Transverse colon (tissue), 4 donors: ENCODE measurements around the gene PRDM1. TPM values are rescaled to one million over a fixed set of nuclear protein-coding genes. Genes with fewer than 3 reads are reported as not detected.

Experiments
- DNase-seq: peaks from one replicate; pipeline ENCODE4 v3.0.0-alpha.2; 2019
- H3K27ac ChIP-seq, 4 donors: fragments of 200-600 bp; sonication (generic); 2 replicates each; pipeline ENCODE4 v1.5.1; 2016 to 2018; ENCODE audit warnings: inconsistent platforms in 4 of 4
- H3K27me3 ChIP-seq: fragments of 200-600 bp; sonication (generic); 2 replicates; pipeline ENCODE4 v1.5.1; 2017; ENCODE audit warnings: inconsistent platforms
- H3K36me3 ChIP-seq, 4 donors: fragments of 200-600 bp; sonication (generic); 2 replicates each; pipeline ENCODE4 v1.5.1; 2017 to 2019; ENCODE audit warnings: inconsistent platforms in 4 of 4
- H3K4me1 ChIP-seq, 4 donors: fragments of 200-600 bp; sonication (generic); 2 replicates each; pipeline ENCODE4 v1.5.1; 2017 to 2020; ENCODE audit warnings: inconsistent platforms in 4 of 4
- H3K4me3 ChIP-seq, 4 donors: fragments of 200-600 bp; sonication (generic); 1 replicate in 1 of 4; 2 replicates in 3 of 4; pipeline versions ENCODE4 v1.5.1 to v1.6.1; 2017 to 2019; ENCODE audit warnings: inconsistent platforms in 4 of 4
- H3K9me3 ChIP-seq, 2 donors: fragments of 200-600 bp; sonication (generic); 2 replicates each; pipeline ENCODE4 v1.5.1; 2017 to 2019; ENCODE audit warnings: inconsistent platforms in 2 of 2
- EP300 ChIP-seq: sonication (generic); formaldehyde crosslinking; IDR thresholded peaks from one replicate; pipeline ENCODE4 v1.6.1; 2017; ENCODE audit warnings: antibody characterized with exemption, low read depth
- POLR2A ChIP-seq: fragments of 450-650 bp; IDR thresholded peaks from one replicate; pipeline ENCODE4 v1.6.1; 2016; ENCODE audit warnings: antibody characterized with exemption, mild to moderate bottlenecking, moderate library complexity
- POLR2AphosphoS5 ChIP-seq, 3 donors: sonication (generic); formaldehyde crosslinking; IDR thresholded peaks; one replicate each; pipeline ENCODE4 v1.6.1; 2016; ENCODE audit warnings: antibody characterized with exemption in 3 of 3
- WGBS, 2 donors: methylation state at CpG; one replicate each; pipeline ENCODE4 v1.1.5; 2018; ENCODE audit warnings: low coverage in 1 of 2; 5-methylcytosine and 5-hydroxymethylcytosine counted together
- in situ Hi-C, 4 donors: fragments of 200-750 bp; cut with MboI; loops; one replicate each; pipeline versions ENCODE4 v1.15.0 to v1.15.1; 2017; ENCODE audit warnings: low sequenced_read_pairs in 3 of 4, low pct_ligation_motif_present in 1 of 4, low pct_unique_long_range_greater_than_20kb in 1 of 4
- intact Hi-C: fragments of 100-400 bp; cut with DNase I; formaldehyde crosslinking; loops from one replicate; pipeline ENCODE4 v1.15.1; 2023; ENCODE audit warnings: low total_unique reads
- total RNA-seq, 4 donors: library from RNA; depleted of rRNA; stranded (reverse); fragments of >200 nt; gene quantifications; one replicate each; pipeline ENCODE4 v1.1.0, GENCODE V29; 2016
- TF ChIP-seq, protein P1 (sequence below), 5 experiments: fragments of 200-600 bp in 3 of 5; fragments of 450-650 bp in 2 of 5; sonication (generic) in 3 of 5; IDR thresholded peaks; 1 replicate in 2 of 5; 2 replicates in 3 of 5; pipeline ENCODE4 v1.5.1; 2016 to 2017; ENCODE audit warnings: antibody characterized with exemption in 5 of 5, inconsistent platforms in 3 of 5, mild to moderate bottlenecking in 2 of 5, moderate library complexity in 1 of 5

PRDM1 gene
- total RNA-seq, 4 donors from 2014 or later = 2.4 to 32.4 (median 18.6) TPM

DNA sequence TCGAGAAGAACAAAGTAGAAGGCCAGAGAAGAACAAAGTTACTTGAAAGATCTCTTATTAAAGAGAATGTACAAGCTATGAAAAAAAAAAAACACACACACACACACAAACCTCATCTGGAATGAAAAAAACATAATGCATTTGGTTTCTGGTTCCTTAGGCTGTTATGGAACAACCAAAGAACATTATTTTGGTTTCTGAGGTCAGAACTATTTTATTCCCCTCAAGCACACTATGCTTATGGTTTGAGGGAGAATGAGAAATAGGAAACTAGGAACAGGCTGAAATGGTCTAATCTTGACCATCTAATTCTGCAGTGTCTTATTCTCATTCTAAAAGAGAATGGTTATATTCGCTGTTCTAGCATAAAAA is 8.8 kb downstream of the PRDM1 start:
- 78 to 96% methylated on average over 2 of the region's 2 CpGs for WGBS, 2 donors
- intact Hi-C loops = no loop called here
- Histone ChIP-seq H3K4me1 (peaks cover 0 to 21% (median 13%) of the 10 kb centered on the region in 4 donors), H3K27me3 (peaks cover 5% of the 10 kb centered on the region), H3K9me3 (no peaks in the 10 kb centered on the region), H3K27ac (peak overlapping the region in 3 of 4 donors; percentile 20 to 87 (median 41)), H3K4me3 (no peak overlapping the region), H3K36me3 (no peaks in the 10 kb centered on the region)
- TF ChIP-seq, protein P1, sequence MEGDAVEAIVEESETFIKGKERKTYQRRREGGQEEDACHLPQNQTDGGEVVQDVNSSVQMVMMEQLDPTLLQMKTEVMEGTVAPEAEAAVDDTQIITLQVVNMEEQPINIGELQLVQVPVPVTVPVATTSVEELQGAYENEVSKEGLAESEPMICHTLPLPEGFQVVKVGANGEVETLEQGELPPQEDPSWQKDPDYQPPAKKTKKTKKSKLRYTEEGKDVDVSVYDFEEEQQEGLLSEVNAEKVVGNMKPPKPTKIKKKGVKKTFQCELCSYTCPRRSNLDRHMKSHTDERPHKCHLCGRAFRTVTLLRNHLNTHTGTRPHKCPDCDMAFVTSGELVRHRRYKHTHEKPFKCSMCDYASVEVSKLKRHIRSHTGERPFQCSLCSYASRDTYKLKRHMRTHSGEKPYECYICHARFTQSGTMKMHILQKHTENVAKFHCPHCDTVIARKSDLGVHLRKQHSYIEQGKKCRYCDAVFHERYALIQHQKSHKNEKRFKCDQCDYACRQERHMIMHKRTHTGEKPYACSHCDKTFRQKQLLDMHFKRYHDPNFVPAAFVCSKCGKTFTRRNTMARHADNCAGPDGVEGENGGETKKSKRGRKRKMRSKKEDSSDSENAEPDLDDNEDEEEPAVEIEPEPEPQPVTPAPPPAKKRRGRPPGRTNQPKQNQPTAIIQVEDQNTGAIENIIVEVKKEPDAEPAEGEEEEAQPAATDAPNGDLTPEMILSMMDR (IDR thresholded peaks at IDR 0.05) = no peak
- no peak for TF ChIP-seq POLR2AphosphoS5 (IDR thresholded peaks at IDR 0.05)
- TF ChIP-seq EP300 = no peak
- TF ChIP-seq POLR2A = no peak
- no peak for DNase-seq
- in situ Hi-C loops = loop anchor here in 1 of 4 donors (25.0 kb wide), 1 partner anchor 608 kb away; no protein-coding TSS in a partner anchor

DNA sequence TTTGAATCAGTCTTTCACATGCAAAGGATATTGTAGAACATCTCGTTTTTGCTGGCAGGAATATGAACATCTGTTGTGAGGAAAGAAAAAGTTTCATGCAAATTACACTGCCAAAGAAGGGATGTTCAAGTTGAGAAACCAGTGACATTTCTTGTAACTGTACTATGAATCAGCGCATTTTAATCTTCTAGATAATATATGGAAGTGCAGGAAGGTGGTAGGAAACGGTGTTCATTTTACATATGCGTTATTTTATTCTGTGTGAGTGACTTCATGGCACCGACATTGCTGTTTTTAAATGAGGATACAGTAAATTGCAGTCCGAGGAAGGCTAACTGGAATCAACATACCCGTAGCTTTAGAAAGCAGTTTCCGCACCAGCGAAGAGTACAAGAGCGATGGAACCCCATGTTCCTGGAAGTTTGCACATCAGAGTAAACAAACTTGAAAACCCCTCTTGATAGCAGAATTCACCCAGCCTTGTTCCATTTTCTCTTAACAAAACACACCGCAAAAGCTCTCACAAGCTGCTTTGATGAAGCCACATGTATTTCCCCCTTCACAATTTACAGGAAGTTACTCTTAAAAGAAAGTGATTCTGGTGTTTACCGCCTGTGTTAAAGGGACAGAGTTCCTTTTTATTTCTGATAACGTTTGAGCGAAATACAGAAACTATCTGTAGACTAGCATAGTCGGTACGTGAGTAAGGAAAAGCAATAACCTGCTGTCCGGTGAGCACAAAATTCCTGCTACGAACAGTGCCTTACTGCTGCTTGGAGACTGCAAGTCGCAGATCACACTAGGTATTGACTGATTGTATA is 11.5 kb downstream of the PRDM1 start:
- peaks cover 2% of the 10 kb centered on the region for H3K27me3 ChIP-seq
- no peaks in the 10 kb centered on the region for H3K9me3 ChIP-seq
- no peaks in the 10 kb centered on the region for H3K36me3 ChIP-seq
- TF ChIP-seq POLR2A (peak; percentile 37), EP300 (peak; percentile 51), POLR2AphosphoS5 (IDR thresholded peaks at IDR 0.05) (peak in 2 of 3 donors; percentile 47 to 52)
- TF ChIP-seq, protein P1 (IDR thresholded peaks at IDR 0.05) = no peak
- WGBS, 2 donors = 9 to 14% methylated on average over 19 of the region's 19 CpGs
- in situ Hi-C loops (loop anchor here in 1 of 4 donors (25.0 kb wide), 1 partner anchor 610 kb away; no protein-coding TSS in a partner anchor), intact Hi-C loops (no loop called here)
- H3K4me1 ChIP-seq = peaks cover 0 to 34% (median 13%) of the 10 kb centered on the region in 4 donors
- peak; percentile 51 for DNase-seq
- peak overlapping the region; percentile 14 to 48 (median 38) for H3K4me3 ChIP-seq
- H3K27ac ChIP-seq = peak overlapping the region; percentile 86 to 89 (median 88)

DNA sequence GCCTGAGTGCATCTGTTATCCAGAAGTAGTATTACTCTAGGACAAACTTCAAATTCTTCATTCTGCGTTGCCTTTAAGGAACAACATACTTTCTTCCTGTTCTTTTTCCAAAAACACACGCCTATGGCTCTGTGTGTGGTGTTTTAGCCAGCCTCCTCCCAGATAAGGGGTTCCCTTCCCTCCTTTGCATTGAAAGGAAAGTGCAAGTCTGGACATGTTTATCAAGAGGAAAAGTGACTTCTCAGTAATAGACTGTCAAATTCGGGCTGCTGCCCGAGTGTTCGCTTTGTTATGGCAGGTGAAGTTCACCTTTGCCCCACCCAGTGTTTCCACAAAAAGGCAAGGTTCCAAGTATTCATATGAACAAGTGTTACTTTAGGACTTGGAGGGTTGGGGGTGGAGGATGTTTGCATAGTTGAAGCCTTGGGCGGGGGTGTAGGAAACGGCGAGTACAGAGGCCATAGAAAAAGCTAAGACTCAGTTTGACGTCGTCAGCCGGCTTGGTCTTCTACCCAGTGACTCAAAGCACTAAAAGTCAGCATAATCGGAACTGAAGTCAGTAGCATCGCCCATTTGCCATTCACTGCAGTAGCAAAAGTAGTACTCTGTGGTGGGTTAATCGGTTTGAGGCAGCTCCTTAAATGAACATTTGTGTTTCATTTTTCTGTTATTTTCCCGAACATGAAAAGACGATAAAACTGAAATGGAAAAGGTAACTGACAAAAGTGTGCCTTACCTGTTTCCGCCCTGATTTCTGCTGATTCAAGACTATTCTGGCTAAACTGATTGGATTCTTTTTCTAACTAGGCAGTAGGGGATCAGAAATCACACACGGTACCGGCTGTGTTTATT is 12.5 kb downstream of the PRDM1 start:
- Histone ChIP-seq H3K9me3 (no peaks in the 10 kb centered on the region), H3K27ac (peak overlapping the region; percentile 86 to 89 (median 88)), H3K36me3 (no peaks in the 10 kb centered on the region), H3K4me3 (peak overlapping the region; percentile 9 to 48 (median 38)), H3K4me1 (peaks cover 0 to 40% (median 16%) of the 10 kb centered on the region in 4 donors), H3K27me3 (peaks cover 2% of the 10 kb centered on the region)
- in situ Hi-C loops = loop anchor here in 1 of 4 donors (25.0 kb wide), 1 partner anchor 611 kb away; no protein-coding TSS in a partner anchor
- intact Hi-C loops = no loop called here
- DNase-seq = peak; percentile 86
- 15 to 16% methylated on average over 18 to 19 of the region's 19 CpGs for WGBS, 2 donors
- TF ChIP-seq POLR2A = peak; percentile 85
- peak in 2 of 3 donors; percentile 90 to 95 for TF ChIP-seq POLR2AphosphoS5 (IDR thresholded peaks at IDR 0.05)
- TF ChIP-seq, protein P1 (IDR thresholded peaks at IDR 0.05) = no peak
- no peak for TF ChIP-seq EP300

DNA sequence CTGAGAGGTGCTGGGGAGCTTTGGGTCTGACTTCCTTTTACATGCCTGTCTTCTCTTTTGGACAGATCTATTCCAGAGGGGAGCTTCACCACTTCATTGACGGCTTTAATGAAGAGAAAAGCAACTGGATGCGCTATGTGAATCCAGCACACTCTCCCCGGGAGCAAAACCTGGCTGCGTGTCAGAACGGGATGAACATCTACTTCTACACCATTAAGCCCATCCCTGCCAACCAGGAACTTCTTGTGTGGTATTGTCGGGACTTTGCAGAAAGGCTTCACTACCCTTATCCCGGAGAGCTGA is 13.1 kb downstream of the PRDM1 start:
- peak; percentile 49 for DNase-seq
- peak overlapping the region in 3 of 4 donors; percentile 37 to 48 (median 38) for H3K4me3 ChIP-seq
- H3K36me3 ChIP-seq = no peaks in the 10 kb centered on the region
- H3K9me3 ChIP-seq = no peaks in the 10 kb centered on the region
- intact Hi-C loops (no loop called here), in situ Hi-C loops (loop anchor here in 1 of 4 donors (25.0 kb wide), 1 partner anchor 612 kb away; no protein-coding TSS in a partner anchor)
- 13 to 49% methylated on average over 3 to 7 of the region's 7 CpGs for WGBS, 2 donors
- H3K4me1 ChIP-seq = peaks cover 0 to 40% (median 17%) of the 10 kb centered on the region in 4 donors
- TF ChIP-seq, protein P1 (IDR thresholded peaks at IDR 0.05) = no peak
- no peak for TF ChIP-seq POLR2A
- no peak for TF ChIP-seq EP300
- TF ChIP-seq POLR2AphosphoS5 (IDR thresholded peaks at IDR 0.05) = no peak
- peak overlapping the region; percentile 86 to 89 (median 88) for H3K27ac ChIP-seq
- H3K27me3 ChIP-seq = peaks cover 2% of the 10 kb centered on the region
